ENCODE data around the gene PABPC1L.

DNA sequence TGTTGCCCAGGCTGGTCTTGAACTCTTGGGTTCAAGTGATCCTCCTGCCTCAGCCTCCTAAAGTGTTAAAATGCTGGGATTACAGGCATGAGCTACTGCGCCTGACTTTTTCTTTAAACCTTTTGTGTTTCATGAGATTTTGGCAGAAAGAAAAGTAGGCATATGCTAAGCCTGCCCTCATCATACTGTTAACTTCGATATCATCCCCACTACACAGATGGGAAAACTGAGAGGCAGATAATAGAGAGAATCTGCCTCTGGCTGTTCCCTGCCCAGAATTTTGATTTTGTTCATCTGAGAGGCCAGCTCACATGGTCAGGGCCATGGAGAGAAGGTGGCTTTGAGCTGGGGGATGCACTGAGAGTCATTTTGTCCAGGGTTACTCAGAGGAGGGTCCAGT lies 7.5 kb downstream of the PABPC1L start:
- TF ChIP-seq EP300 (IDR thresholded peaks at IDR 0.05; ENCODE audit: borderline replicate concordance), result no peak
- no peak for TF ChIP-seq TAF1 (IDR thresholded peaks at IDR 0.05; ENCODE audit: low read depth)
- TF ChIP-seq ZBTB7A (IDR thresholded peaks at IDR 0.05; ENCODE audit: low read depth), result no peak
- no peak for TF ChIP-seq CEBPB (IDR thresholded peaks at IDR 0.05)
- TF ChIP-seq REST (IDR thresholded peaks at IDR 0.05; ENCODE audit: low read depth), result no peak

Data from Ishikawa (cell line).